Uterus (tissue), 4 donors: ENCODE measurements around the gene UBE4A. TPM values are rescaled to one million over a fixed set of nuclear protein-coding genes. Genes with fewer than 3 reads are reported as not detected.

Source experiments
- DNase-seq, 2 donors: peaks; one replicate each; pipeline ENCODE4 v3.0.0-alpha.2; 2019 to 2020
- H3K27ac ChIP-seq, 2 donors: fragments of 200-600 bp; sonication (generic); 1 replicate in 1 of 2; 2 replicates in 1 of 2; pipeline ENCODE4 v1.5.1; 2016 to 2018
- H3K27me3 ChIP-seq, 2 donors: fragments of 200-600 bp; sonication (generic); one replicate each; pipeline ENCODE4 v1.5.1; 2018 to 2019; ENCODE audit warnings: control low read depth in 1 of 2
- H3K36me3 ChIP-seq, 2 donors: fragments of 200-600 bp; sonication (generic); one replicate each; pipeline ENCODE4 v1.5.1; 2019; ENCODE audit warnings: control low read depth in 1 of 2
- H3K4me1 ChIP-seq, 2 donors: fragments of 200-600 bp; sonication (generic); one replicate each; pipeline ENCODE4 v1.5.1; 2018 to 2019; ENCODE audit warnings: control low read depth in 1 of 2
- H3K4me3 ChIP-seq, 2 donors: fragments of 200-600 bp; sonication (generic); 1 replicate in 1 of 2; 2 replicates in 1 of 2; pipeline ENCODE4 v1.5.1; 2018 to 2019; ENCODE audit warnings: mild to moderate bottlenecking in 1 of 2
- H3K9me3 ChIP-seq, 2 donors: fragments of 200-600 bp; sonication (generic); one replicate each; pipeline ENCODE4 v1.5.1; 2019; ENCODE audit warnings: control low read depth in 1 of 2
- CTCF ChIP-seq, 4 experiments: fragments of 200-600 bp in 2 of 4; fragments of 450-650 bp in 2 of 4; sonication (generic) in 2 of 4; IDR thresholded peaks; one replicate each; pipeline ENCODE4 v1.5.1; 2016 to 2019; ENCODE audit warnings: antibody characterized with exemption in 4 of 4, mild to moderate bottlenecking in 2 of 4, moderate library complexity in 1 of 4
- POLR2A ChIP-seq, 2 donors: fragments of 450-650 bp; IDR thresholded peaks; one replicate each; pipeline ENCODE4 v1.6.1; 2016; ENCODE audit warnings: antibody characterized with exemption in 2 of 2, mild to moderate bottlenecking in 1 of 2, moderate library complexity in 1 of 2
- intact Hi-C: fragments of 100-400 bp; cut with DNase I; formaldehyde crosslinking; loops from one replicate; pipeline ENCODE4 v1.15.1; 2023; ENCODE audit warnings: low total_unique reads
- total RNA-seq, 4 donors: library from RNA; depleted of rRNA in 3 of 4; stranded (reverse); fragments of >200 nt in 3 of 4; gene quantifications; one replicate each; pipeline versions ENCODE4 v1.1.0 to v1.2.4, GENCODE V29; 2014 to 2023
- donor health status: DM: yes; HTN: yes; CAD: no.

Gene UBE4A
- total RNA-seq, 4 donors from 2014 or later = 31.0 to 41.2 (median 33.3) TPM

- DNase-seq = no peak
- H3K4me3 ChIP-seq = no peak overlapping the region
- H3K36me3 ChIP-seq = no peaks in the 10 kb centered on the region
- intact Hi-C loops = no loop called here
- H3K27me3 ChIP-seq = no peaks in the 10 kb centered on the region
- no peaks in the 10 kb centered on the region for H3K9me3 ChIP-seq
- no peak overlapping the region for H3K27ac ChIP-seq
- no peaks in the 10 kb centered on the region for H3K4me1 ChIP-seq
- TF ChIP-seq POLR2A (IDR thresholded peaks at IDR 0.05) = no peak
Measured at GRCh38 chr11:118334745-118335144, 24.7 kb upstream of the UBE4A start.

GRCh38 chr11:118338637-118339061 is 20.8 kb upstream of the UBE4A start:
- Histone ChIP-seq H3K36me3 (no peaks in the 10 kb centered on the region), H3K27me3 (no peaks in the 10 kb centered on the region), H3K27ac (no peak overlapping the region), H3K4me1 (no peaks in the 10 kb centered on the region), H3K4me3 (no peak overlapping the region), H3K9me3 (no peaks in the 10 kb centered on the region)
- DNase-seq = no peak
- intact Hi-C loops = no loop called here
- TF ChIP-seq CTCF (IDR thresholded peaks at IDR 0.05) (no peak), POLR2A (IDR thresholded peaks at IDR 0.05) (no peak)

- no peak for TF ChIP-seq CTCF (IDR thresholded peaks at IDR 0.05)
- TF ChIP-seq POLR2A (IDR thresholded peaks at IDR 0.05) = no peak
- no peaks in the 10 kb centered on the region for H3K27me3 ChIP-seq
- intact Hi-C loops = no loop called here
- H3K9me3 ChIP-seq = no peaks in the 10 kb centered on the region
- no peak overlapping the region for H3K27ac ChIP-seq
- DNase-seq = no peak
- H3K4me3 ChIP-seq = no peak overlapping the region
- no peaks in the 10 kb centered on the region for H3K36me3 ChIP-seq
- no peaks in the 10 kb centered on the region for H3K4me1 ChIP-seq
Measured at GRCh38 chr11:118339281-118339961, 20.0 kb upstream of the UBE4A start.

GRCh38 chr11:118340449-118340848 is 19.0 kb upstream of the UBE4A start:
- TF ChIP-seq CTCF (IDR thresholded peaks at IDR 0.05) (no peak), POLR2A (IDR thresholded peaks at IDR 0.05) (no peak)
- no peak overlapping the region for H3K27ac ChIP-seq
- no peaks in the 10 kb centered on the region for H3K9me3 ChIP-seq
- H3K4me1 ChIP-seq = no peaks in the 10 kb centered on the region
- no peaks in the 10 kb centered on the region for H3K27me3 ChIP-seq
- no peak for DNase-seq
- intact Hi-C loops = no loop called here
- H3K4me3 ChIP-seq = no peak overlapping the region
- no peaks in the 10 kb centered on the region for H3K36me3 ChIP-seq

- H3K27me3 ChIP-seq = no peaks in the 10 kb centered on the region
- no peaks in the 10 kb centered on the region for H3K9me3 ChIP-seq
- intact Hi-C loops = no loop called here
- no peak overlapping the region for H3K27ac ChIP-seq
- no peaks in the 10 kb centered on the region for H3K36me3 ChIP-seq
- TF ChIP-seq CTCF (IDR thresholded peaks at IDR 0.05) (no peak), POLR2A (IDR thresholded peaks at IDR 0.05) (no peak)
- no peaks in the 10 kb centered on the region for H3K4me1 ChIP-seq
- H3K4me3 ChIP-seq = no peak overlapping the region
- no peak for DNase-seq
Measured at GRCh38 chr11:118341261-118341660, 18.1 kb upstream of the UBE4A start.
